OCI-LY7 (cell line): ENCODE results near the gene IGFALS. TPM values are rescaled to one million over a fixed set of nuclear protein-coding genes. Genes with fewer than 3 reads are reported as not detected.

Experiments used
- BruUV-seq: library from RNA; stranded (reverse); fragments of 400-500 nt; replicated peaks from 2 replicates; lab custom pipeline; 2021; lab: Mats Ljungman, UMichigan
- CTCF ChIA-PET: fragments of 300-600 bp; sonication (Branson Sonifier 250); formaldehyde crosslinking; loops from one replicate; lab custom pipeline; 2022; ENCODE audit warnings: antibody characterized with exemption; ENCODE audit not compliant: unreplicated experiment; lab: Charles Lee
- POLR2A ChIA-PET: fragments of 300-600 bp; sonication (Branson Sonifier 250); formaldehyde crosslinking; loops from one replicate; lab custom pipeline; 2022; ENCODE audit warnings: antibody characterized with exemption; lab: Charles Lee
- DNase-seq: peaks from one replicate; pipeline ENCODE4 v3.0.0-alpha.2; 2015; ENCODE audit warnings: low spot score
- H2AFZ ChIP-seq: fragments of 200-600 bp; sonication (generic), shearing (Covaris generic); 2 replicates; pipeline ENCODE4 v1.6.1; 2014; ENCODE audit warnings: mild to moderate bottlenecking, antibody characterized with exemption, low read length, moderate library complexity
- H3K27ac ChIP-seq: fragments of 200-600 bp; sonication (generic); 2 replicates; pipeline ENCODE4 v1.5.1; 2014; ENCODE audit warnings: mixed run types, low read depth, mild to moderate bottlenecking, moderate library complexity, low read length, inconsistent platforms; ENCODE audit not compliant: poor library complexity, severe bottlenecking
- H3K36me3 ChIP-seq: fragments of 200-600 bp; sonication (generic); 2 replicates; pipeline ENCODE4 v1.6.1; 2014; ENCODE audit warnings: mild to moderate bottlenecking, antibody characterized with exemption, low read length, moderate library complexity, mixed read lengths; ENCODE audit not compliant: insufficient read depth
- H3K4me1 ChIP-seq: fragments of 200-600 bp; sonication (generic); 2 replicates; pipeline ENCODE4 v1.5.1; 2014; ENCODE audit warnings: mild to moderate bottlenecking, low read length; ENCODE audit not compliant: insufficient read depth, poor library complexity, severe bottlenecking
- H3K4me2 ChIP-seq: fragments of 200-600 bp; sonication (generic); 2 replicates; pipeline ENCODE4 v1.6.1; 2014; ENCODE audit warnings: mild to moderate bottlenecking, low read length
- H3K4me3 ChIP-seq: fragments of 200-600 bp; sonication (generic); 2 replicates; pipeline ENCODE4 v1.5.1; 2014; ENCODE audit warnings: mild to moderate bottlenecking, low read depth, low read length; ENCODE audit not compliant: poor library complexity, severe bottlenecking
- H3K79me2 ChIP-seq: fragments of 200-600 bp; sonication (generic); 2 replicates; pipeline ENCODE4 v1.6.1; 2016; ENCODE audit warnings: low read depth, mild to moderate bottlenecking, low read length, moderate library complexity, mixed read lengths; ENCODE audit not compliant: insufficient read depth
- H3K9me2 ChIP-seq: fragments of 200-600 bp; sonication (generic); 2 replicates; pipeline ENCODE4 v1.6.1; 2016; ENCODE audit warnings: mild to moderate bottlenecking, low read length, mixed read lengths; ENCODE audit not compliant: insufficient read depth
- H3K9me3 ChIP-seq: fragments of 200-600 bp; sonication (generic); 2 replicates; pipeline ENCODE4 v1.6.1; 2014; ENCODE audit warnings: mild to moderate bottlenecking, mixed run types, low read length, mixed read lengths
- H4K20me1 ChIP-seq: fragments of 200-600 bp; sonication (generic); 2 replicates; pipeline ENCODE4 v1.6.1; 2014; ENCODE audit warnings: mild to moderate bottlenecking, antibody characterized with exemption, low read length, moderate library complexity, mixed read lengths; ENCODE audit not compliant: insufficient read depth
- EZH2phosphoT487 ChIP-seq: fragments of 200-600 bp; sonication (generic); IDR thresholded peaks from 2 replicates; pipeline ENCODE4 v1.6.1; 2018; ENCODE audit warnings: low read depth, borderline replicate concordance, mild to moderate bottlenecking, mixed run types, antibody characterized with exemption, low read length, moderate library complexity, mixed read lengths
- intact Hi-C: fragments of 100-400 bp; cut with micrococcal nuclease; formaldehyde crosslinking; loops from one replicate; pipeline ENCODE4 v1.10.0; 2022; ENCODE audit not compliant: unreplicated experiment
- total RNA-seq, 2 experiments: library from RNA; depleted of rRNA in 1 of 2; stranded (reverse); fragments of >200 nt in 1 of 2; shearing (Covaris generic) in 1 of 2; gene quantifications; 2 replicates each; pipeline ENCODE4 v1.2.3, GENCODE V29; 2014 to 2022
- TF ChIP-seq, protein P1 (sequence below): fragments of 200-600 bp; sonication (generic); conservative IDR thresholded peaks from 2 replicates; pipeline ENCODE4 v1.5.1; 2014; ENCODE audit warnings: mild to moderate bottlenecking, antibody characterized with exemption, low read length, moderate library complexity, mixed read lengths

Gene IGFALS
- total RNA-seq, 2 experiments from 2014 or later = 0.13 TPM; not detected in 1

DNA sequence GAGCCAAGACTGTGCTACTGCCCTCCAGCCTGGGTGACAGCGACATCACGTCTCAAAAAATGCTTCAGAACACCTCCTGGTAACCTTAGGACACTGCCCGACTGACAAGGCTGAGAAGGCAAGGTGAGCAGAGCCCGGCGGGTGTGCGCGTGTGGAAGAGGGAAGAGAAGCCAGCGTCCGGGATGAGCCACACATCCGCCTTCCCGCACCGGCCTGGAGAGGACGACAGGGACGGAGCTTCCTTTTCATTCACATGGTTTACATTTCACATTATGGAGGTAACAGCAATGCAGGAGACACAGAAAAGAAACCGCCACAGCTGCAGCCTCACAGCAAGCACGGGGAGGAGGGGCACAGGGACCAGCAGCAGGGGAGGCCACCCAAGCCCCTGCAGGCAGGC lies 16.6 kb upstream of the IGFALS start:
- Histone ChIP-seq H3K79me2 (no peaks in the 10 kb centered on the region), H3K4me2 (no peak overlapping the region), H3K9me2 (no peaks in the 10 kb centered on the region), H2AFZ (no peak overlapping the region), H3K4me3 (no peak overlapping the region), H3K4me1 (no peaks in the 10 kb centered on the region), H4K20me1 (no peaks in the 10 kb centered on the region), H3K27ac (no peak overlapping the region), H3K9me3 (no peaks in the 10 kb centered on the region), H3K36me3 (no peaks in the 10 kb centered on the region)
- DNase-seq = no peak
- ChIA-PET POLR2A (no interaction called here), CTCF (no interaction called here)
- intact Hi-C loops = no loop called here
- no TSS peak for BruUV-seq
- TF ChIP-seq, protein P1, sequence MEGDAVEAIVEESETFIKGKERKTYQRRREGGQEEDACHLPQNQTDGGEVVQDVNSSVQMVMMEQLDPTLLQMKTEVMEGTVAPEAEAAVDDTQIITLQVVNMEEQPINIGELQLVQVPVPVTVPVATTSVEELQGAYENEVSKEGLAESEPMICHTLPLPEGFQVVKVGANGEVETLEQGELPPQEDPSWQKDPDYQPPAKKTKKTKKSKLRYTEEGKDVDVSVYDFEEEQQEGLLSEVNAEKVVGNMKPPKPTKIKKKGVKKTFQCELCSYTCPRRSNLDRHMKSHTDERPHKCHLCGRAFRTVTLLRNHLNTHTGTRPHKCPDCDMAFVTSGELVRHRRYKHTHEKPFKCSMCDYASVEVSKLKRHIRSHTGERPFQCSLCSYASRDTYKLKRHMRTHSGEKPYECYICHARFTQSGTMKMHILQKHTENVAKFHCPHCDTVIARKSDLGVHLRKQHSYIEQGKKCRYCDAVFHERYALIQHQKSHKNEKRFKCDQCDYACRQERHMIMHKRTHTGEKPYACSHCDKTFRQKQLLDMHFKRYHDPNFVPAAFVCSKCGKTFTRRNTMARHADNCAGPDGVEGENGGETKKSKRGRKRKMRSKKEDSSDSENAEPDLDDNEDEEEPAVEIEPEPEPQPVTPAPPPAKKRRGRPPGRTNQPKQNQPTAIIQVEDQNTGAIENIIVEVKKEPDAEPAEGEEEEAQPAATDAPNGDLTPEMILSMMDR = no peak
- TF ChIP-seq EZH2phosphoT487 = no peak

DNA sequence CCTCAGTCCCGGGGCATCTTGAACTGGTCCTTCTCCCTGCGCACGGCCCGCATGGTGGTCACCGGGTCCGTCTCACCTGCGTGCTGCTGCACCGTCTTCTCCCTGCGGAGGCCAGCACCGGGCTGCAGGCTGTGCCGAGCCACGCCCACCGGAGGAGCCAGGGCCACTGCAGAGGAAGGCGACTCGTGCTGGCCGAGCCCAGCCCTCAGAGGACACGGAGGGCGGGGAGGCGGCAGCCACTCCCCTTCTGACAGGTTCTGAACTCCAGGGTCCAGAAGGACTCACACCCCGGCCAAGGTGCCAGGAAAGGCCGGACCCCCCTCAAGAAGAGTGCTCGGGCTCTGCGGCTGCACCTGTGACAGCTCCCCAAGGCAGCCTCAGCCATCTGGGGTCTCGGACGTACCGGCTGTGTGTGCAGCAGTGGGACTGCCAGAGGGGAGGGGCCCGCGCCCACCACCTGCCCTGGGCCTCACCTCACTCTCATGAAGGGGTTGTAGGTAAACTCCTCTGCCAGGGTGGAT lies 15.8 kb upstream of the IGFALS start:
- H2AFZ ChIP-seq = no peak overlapping the region
- no peak overlapping the region for H3K4me2 ChIP-seq
- H3K27ac ChIP-seq = no peak overlapping the region
- TF ChIP-seq, protein P1 = no peak
- no peak for TF ChIP-seq EZH2phosphoT487
- no peaks in the 10 kb centered on the region for H3K9me3 ChIP-seq
- CTCF ChIA-PET = no interaction called here
- no TSS peak for BruUV-seq
- H3K4me3 ChIP-seq = no peak overlapping the region
- intact Hi-C loops = no loop called here
- no peaks in the 10 kb centered on the region for H4K20me1 ChIP-seq
- POLR2A ChIA-PET = no interaction called here
- no peaks in the 10 kb centered on the region for H3K36me3 ChIP-seq
- no peak for DNase-seq
- H3K79me2 ChIP-seq = no peaks in the 10 kb centered on the region
- H3K4me1 ChIP-seq = no peaks in the 10 kb centered on the region
- no peaks in the 10 kb centered on the region for H3K9me2 ChIP-seq

DNA sequence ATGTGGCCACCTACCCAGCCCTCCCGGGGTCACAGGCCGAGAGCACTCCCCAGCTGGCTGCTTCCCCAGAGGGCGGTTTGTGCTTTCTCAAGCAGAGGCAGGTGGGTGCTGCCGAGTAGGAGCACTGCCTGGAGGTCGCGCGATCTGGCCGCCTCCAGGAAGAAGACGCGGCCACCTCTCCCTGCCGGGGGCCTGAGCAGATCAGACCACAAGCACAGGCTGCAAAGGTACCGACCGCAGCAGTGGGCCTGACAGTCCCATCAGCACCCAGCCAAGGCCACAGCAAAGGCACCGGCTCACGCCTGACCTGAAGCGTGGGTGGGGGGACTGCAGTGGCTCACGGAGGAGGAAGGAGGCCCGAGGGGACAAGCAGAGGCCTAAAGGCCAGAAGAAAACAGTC lies 15.2 kb upstream of the IGFALS start:
- ChIA-PET POLR2A (no interaction called here), CTCF (no interaction called here)
- no TSS peak for BruUV-seq
- no peaks in the 10 kb centered on the region for H3K9me2 ChIP-seq
- no peak overlapping the region for H3K4me3 ChIP-seq
- no peaks in the 10 kb centered on the region for H4K20me1 ChIP-seq
- intact Hi-C loops = no loop called here
- no peak overlapping the region for H3K27ac ChIP-seq
- H3K4me1 ChIP-seq = no peaks in the 10 kb centered on the region
- no peak overlapping the region for H3K4me2 ChIP-seq
- no peaks in the 10 kb centered on the region for H3K79me2 ChIP-seq
- no peak overlapping the region for H2AFZ ChIP-seq
- H3K9me3 ChIP-seq = no peaks in the 10 kb centered on the region
- no peaks in the 10 kb centered on the region for H3K36me3 ChIP-seq
- no peak for DNase-seq
- no peak for TF ChIP-seq EZH2phosphoT487
- TF ChIP-seq, protein P1 = no peak
